Rectal smooth muscle tissue (tissue), 1 donor: Measurements from ENCODE around the gene ARMH3.
"Not testable (repeated sequence)": the region's sequence is repeated elsewhere in the genome, so short reads cannot be mapped to it uniquely, and the experiment has no call there.

Experiments used
- H3K27ac ChIP-seq: one replicate; pipeline ENCODE4 v1.7.0; 2013; ENCODE audit warnings: low read depth, low read length, inconsistent platforms
- H3K27me3 ChIP-seq: one replicate; pipeline ENCODE4 v1.7.0; 2013; ENCODE audit warnings: low read length; ENCODE audit not compliant: control insufficient read depth, insufficient read depth
- H3K36me3 ChIP-seq: one replicate; pipeline ENCODE4 v1.7.0; 2013; ENCODE audit warnings: low read length; ENCODE audit not compliant: control insufficient read depth, insufficient read depth
- H3K4me1 ChIP-seq: one replicate; pipeline ENCODE4 v1.7.0; 2013; ENCODE audit warnings: low read length; ENCODE audit not compliant: control insufficient read depth, insufficient read depth
- H3K4me3 ChIP-seq: one replicate; pipeline ENCODE4 v1.7.0; 2013; ENCODE audit warnings: low read length
- H3K9ac ChIP-seq: one replicate; pipeline ENCODE4 v1.7.0; 2013; ENCODE audit warnings: low read length

The ARMH3 gene

GRCh38 chr10:102033787-102034186 is 22.2 kb downstream of the ARMH3 start:
- no peaks in the 10 kb centered on the region for H3K4me1 ChIP-seq
- no peak overlapping the region for H3K27ac ChIP-seq
- no peaks in the 10 kb centered on the region for H3K27me3 ChIP-seq
- H3K36me3 ChIP-seq: peaks cover 3% of the 10 kb centered on the region
- no peak overlapping the region for H3K4me3 ChIP-seq
- no peak overlapping the region for H3K9ac ChIP-seq

GRCh38 chr10:102027261-102027660 is 28.7 kb downstream of the ARMH3 start:
- no peak overlapping the region for H3K27ac ChIP-seq
- no peak overlapping the region for H3K4me3 ChIP-seq
- peaks cover 14% of the 10 kb centered on the region for H3K36me3 ChIP-seq
- H3K4me1 ChIP-seq: no peaks in the 10 kb centered on the region
- H3K27me3 ChIP-seq: no peaks in the 10 kb centered on the region
- H3K9ac ChIP-seq: no peak overlapping the region

GRCh38 chr10:102024799-102025198 is 31.2 kb downstream of the ARMH3 start:
- peaks cover 14% of the 10 kb centered on the region for H3K36me3 ChIP-seq
- no peak overlapping the region for H3K9ac ChIP-seq
- no peaks in the 10 kb centered on the region for H3K4me1 ChIP-seq
- no peak overlapping the region for H3K4me3 ChIP-seq
- H3K27ac ChIP-seq: no peak overlapping the region
- H3K27me3 ChIP-seq: no peaks in the 10 kb centered on the region

GRCh38 chr10:102020938-102021337 is 35.0 kb downstream of the ARMH3 start:
- Histone ChIP-seq H3K36me3 (peaks cover 10% of the 10 kb centered on the region), H3K4me1 (no peaks in the 10 kb centered on the region)

GRCh38 chr10:102017295-102017694 is 38.7 kb downstream of the ARMH3 start:
- H3K4me3 ChIP-seq: no peak overlapping the region
- no peak overlapping the region for H3K27ac ChIP-seq
- H3K27me3 ChIP-seq: no peaks in the 10 kb centered on the region
- H3K9ac ChIP-seq: no peak overlapping the region
- H3K4me1 ChIP-seq: no peaks in the 10 kb centered on the region
- H3K36me3 ChIP-seq: peaks cover 6% of the 10 kb centered on the region

More at GRCh38 chr10:102020938-102021337, 35.0 kb downstream of the ARMH3 start:
- no peak overlapping the region for H3K27ac ChIP-seq
- H3K9ac ChIP-seq: no peak overlapping the region
- H3K27me3 ChIP-seq: no peaks in the 10 kb centered on the region
- H3K4me3 ChIP-seq: no peak overlapping the region

- Histone ChIP-seq H3K27ac (no peak overlapping the region), H3K4me1 (no peaks in the 10 kb centered on the region), H3K27me3 (no peaks in the 10 kb centered on the region), H3K4me3 (no peak overlapping the region), H3K9ac (no peak overlapping the region), H3K36me3 (peaks cover 6% of the 10 kb centered on the region)
These were observed 39.6 kb downstream of the ARMH3 start for GRCh38 chr10:102016416-102016815.

- H3K27ac ChIP-seq: no peak overlapping the region
- peaks cover 5% of the 10 kb centered on the region for H3K36me3 ChIP-seq
- no peaks in the 10 kb centered on the region for H3K27me3 ChIP-seq
- H3K9ac ChIP-seq: no peak overlapping the region
- no peaks in the 10 kb centered on the region for H3K4me1 ChIP-seq
- H3K4me3 ChIP-seq: no peak overlapping the region
These were observed 45.0 kb downstream of the ARMH3 start for GRCh38 chr10:102010961-102011360.

- H3K27ac ChIP-seq: no peak overlapping the region
- H3K9ac ChIP-seq: no peak overlapping the region
- H3K36me3 ChIP-seq: peaks cover 8% of the 10 kb centered on the region
These were observed 46.1 kb downstream of the ARMH3 start for GRCh38 chr10:102009801-102010425.

GRCh38 chr10:102007796-102008195 is 48.2 kb downstream of the ARMH3 start:
- H3K9ac ChIP-seq: no peak overlapping the region
- no peaks in the 10 kb centered on the region for H3K27me3 ChIP-seq
- H3K4me1 ChIP-seq: no peaks in the 10 kb centered on the region
- no peak overlapping the region for H3K4me3 ChIP-seq
- H3K36me3 ChIP-seq: peaks cover 5% of the 10 kb centered on the region
- no peak overlapping the region for H3K27ac ChIP-seq

More at GRCh38 chr10:102009801-102010425, 46.1 kb downstream of the ARMH3 start:
- no peak overlapping the region for H3K4me3 ChIP-seq
- no peaks in the 10 kb centered on the region for H3K27me3 ChIP-seq
- no peaks in the 10 kb centered on the region for H3K4me1 ChIP-seq

GRCh38 chr10:102007031-102007430 is 48.9 kb downstream of the ARMH3 start:
- not testable (repeated sequence) for H3K4me1 ChIP-seq, H3K27ac ChIP-seq, H3K27me3 ChIP-seq, H3K4me3 ChIP-seq, H3K9ac ChIP-seq, H3K36me3 ChIP-seq

GRCh38 chr10:102004376-102004775 is 51.6 kb downstream of the ARMH3 start:
- Histone ChIP-seq H3K4me1 (no peaks in the 10 kb centered on the region), H3K27me3 (no peaks in the 10 kb centered on the region), H3K9ac (no peak overlapping the region), H3K36me3 (peaks cover 10% of the 10 kb centered on the region), H3K27ac (no peak overlapping the region), H3K4me3 (no peak overlapping the region)

- Histone ChIP-seq H3K4me3 (no peak overlapping the region), H3K9ac (no peak overlapping the region), H3K27me3 (no peaks in the 10 kb centered on the region), H3K36me3 (peaks cover 10% of the 10 kb centered on the region), H3K27ac (no peak overlapping the region), H3K4me1 (no peaks in the 10 kb centered on the region)
These were observed 52.4 kb downstream of the ARMH3 start for GRCh38 chr10:102003541-102003940.

GRCh38 chr10:102001435-102002068 is 54.4 kb downstream of the ARMH3 start:
- Histone ChIP-seq H3K27ac (no peak overlapping the region), H3K4me1 (no peaks in the 10 kb centered on the region), H3K9ac (no peak overlapping the region), H3K36me3 (peaks cover 12% of the 10 kb centered on the region), H3K4me3 (no peak overlapping the region), H3K27me3 (no peaks in the 10 kb centered on the region)
